Measurements from ENCODE around the gene MARCKSL1.
"Not testable (repeated sequence)": the region's sequence is repeated elsewhere in the genome, so short reads cannot be mapped to it uniquely, and the experiment has no call there.

Gene MARCKSL1

DNA sequence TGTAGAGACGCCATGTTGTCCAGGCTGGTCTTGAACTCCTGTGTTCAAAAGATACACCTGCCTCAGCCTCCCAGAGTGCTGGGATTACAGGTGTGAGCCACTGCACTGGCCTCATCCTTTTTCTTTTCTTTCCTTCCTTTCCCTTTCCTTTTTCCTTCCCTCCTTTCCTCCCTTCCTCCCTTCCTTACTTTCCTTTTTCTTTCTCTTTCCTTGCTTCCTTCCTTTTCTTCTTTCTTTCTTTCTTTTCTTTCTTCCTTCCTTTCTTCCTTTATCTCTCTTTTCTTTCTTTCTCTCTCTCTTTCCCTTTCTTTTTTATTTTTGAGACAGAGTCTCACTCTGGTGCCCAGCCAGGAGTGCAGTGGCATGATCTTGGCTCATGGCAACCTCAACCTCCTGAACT, 20.4 kb upstream of the MARCKSL1 start:
- no peak overlapping the region for H3K4me3 ChIP-seq (replicated peaks; ENCODE audit: low read depth, low read length)
- no peaks in the 10 kb centered on the region for H3K27me3 ChIP-seq (replicated peaks; ENCODE audit: control insufficient read depth, insufficient read depth, low read length)
- TF ChIP-seq, protein P1, sequence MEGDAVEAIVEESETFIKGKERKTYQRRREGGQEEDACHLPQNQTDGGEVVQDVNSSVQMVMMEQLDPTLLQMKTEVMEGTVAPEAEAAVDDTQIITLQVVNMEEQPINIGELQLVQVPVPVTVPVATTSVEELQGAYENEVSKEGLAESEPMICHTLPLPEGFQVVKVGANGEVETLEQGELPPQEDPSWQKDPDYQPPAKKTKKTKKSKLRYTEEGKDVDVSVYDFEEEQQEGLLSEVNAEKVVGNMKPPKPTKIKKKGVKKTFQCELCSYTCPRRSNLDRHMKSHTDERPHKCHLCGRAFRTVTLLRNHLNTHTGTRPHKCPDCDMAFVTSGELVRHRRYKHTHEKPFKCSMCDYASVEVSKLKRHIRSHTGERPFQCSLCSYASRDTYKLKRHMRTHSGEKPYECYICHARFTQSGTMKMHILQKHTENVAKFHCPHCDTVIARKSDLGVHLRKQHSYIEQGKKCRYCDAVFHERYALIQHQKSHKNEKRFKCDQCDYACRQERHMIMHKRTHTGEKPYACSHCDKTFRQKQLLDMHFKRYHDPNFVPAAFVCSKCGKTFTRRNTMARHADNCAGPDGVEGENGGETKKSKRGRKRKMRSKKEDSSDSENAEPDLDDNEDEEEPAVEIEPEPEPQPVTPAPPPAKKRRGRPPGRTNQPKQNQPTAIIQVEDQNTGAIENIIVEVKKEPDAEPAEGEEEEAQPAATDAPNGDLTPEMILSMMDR (IDR thresholded peaks at IDR 0.05; ENCODE audit: insufficient read depth, low read length, poor library complexity, severe bottlenecking): no peak
- no peaks in the 10 kb centered on the region; the same call in 1 of the 2 replicates for H3K36me3 ChIP-seq (ENCODE audit: control insufficient read depth, insufficient read depth, low read length)
- no peak for DNase-seq (ENCODE audit: extremely low read depth, insufficient read length)

DNA sequence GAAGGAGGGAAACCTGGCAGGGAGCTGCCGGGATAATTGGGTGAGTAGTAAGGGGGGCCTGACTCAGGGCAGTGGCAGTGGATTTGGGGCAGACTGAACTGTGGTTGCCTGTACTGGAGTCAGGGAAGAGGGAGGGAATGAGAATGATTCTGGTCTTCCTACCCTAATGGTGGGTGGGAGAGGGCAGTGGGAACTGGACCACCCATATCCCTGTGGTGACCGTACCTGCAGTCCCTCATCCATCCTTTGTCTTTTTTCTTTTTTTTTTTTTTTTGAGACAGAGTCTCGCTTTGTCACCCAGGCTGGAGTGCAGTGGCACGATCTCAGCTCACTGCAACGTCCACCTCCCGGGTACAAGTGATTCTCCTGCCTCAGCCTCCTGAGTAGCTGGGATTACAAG, 19.7 kb upstream of the MARCKSL1 start:
- DNase-seq (ENCODE audit: extremely low read depth, insufficient read length); H3K4me3 ChIP-seq (replicated peaks; ENCODE audit: low read depth, low read length); H3K36me3 ChIP-seq (ENCODE audit: control insufficient read depth, insufficient read depth, low read length); H3K27me3 ChIP-seq (replicated peaks; ENCODE audit: control insufficient read depth, insufficient read depth, low read length): not testable (repeated sequence)

DNA sequence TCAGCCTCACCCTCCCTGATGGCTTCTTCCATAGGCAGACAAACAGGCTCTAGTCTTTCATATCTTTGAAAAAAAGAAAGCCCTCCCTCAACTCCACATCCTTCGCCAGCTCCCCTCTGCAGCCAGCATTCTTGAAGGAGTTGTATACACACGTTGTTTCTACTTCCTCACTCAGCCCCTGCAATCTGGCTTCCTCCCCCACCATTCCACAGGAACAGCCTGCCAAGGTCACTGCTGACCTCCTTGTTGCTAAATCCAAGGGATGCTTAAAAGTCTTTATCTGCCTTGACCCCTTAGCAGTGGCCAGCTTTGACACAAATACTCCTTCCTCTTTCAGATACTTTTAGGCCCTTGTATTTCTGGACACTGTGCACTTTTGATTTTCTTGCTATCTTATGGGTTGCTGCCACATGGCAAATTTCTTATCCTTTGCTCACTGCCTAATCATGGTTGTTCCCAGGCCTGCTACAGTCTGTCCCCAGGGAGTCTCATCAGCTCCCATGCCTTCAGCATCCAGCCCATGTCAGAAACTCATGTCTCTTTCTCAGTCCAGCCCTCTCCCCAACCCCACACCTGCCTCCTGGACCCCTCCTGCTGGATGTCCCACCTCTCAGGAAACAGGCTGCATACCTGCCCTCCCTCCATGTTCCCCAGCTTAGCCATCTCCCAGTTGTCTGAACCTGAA, 18.0 kb upstream of the MARCKSL1 start:
- Histone ChIP-seq H3K36me3 (ENCODE audit: control insufficient read depth, insufficient read depth, low read length) (no peaks in the 10 kb centered on the region; the same call in 1 of the 2 replicates), H3K4me3 (replicated peaks; ENCODE audit: low read depth, low read length) (no peak overlapping the region), H3K27me3 (replicated peaks; ENCODE audit: control insufficient read depth, insufficient read depth, low read length) (no peaks in the 10 kb centered on the region)
- no peak for DNase-seq (ENCODE audit: extremely low read depth, insufficient read length)
- TF ChIP-seq, protein P1 (IDR thresholded peaks at IDR 0.05; ENCODE audit: insufficient read depth, low read length, poor library complexity, severe bottlenecking): no peak

DNA sequence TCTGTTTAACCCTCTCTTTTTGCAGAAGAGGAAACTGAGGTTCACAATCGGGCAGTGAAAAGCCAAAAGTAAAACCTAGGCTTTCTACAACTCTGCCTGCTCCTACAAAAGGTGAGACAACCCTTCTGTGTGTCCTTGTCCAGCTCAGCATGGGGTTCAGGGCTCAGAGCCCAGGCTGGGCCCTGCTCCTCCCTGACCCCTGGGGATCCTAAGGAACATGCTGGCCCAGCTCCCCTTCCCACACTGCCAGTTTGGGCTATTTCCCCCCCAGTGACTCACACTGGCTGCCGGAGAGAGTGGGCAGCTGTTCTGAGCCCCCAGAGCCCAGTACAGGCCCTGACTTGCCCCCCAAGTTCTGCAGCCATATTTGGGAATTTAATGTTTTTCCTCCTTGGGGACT, 17.4 kb upstream of the MARCKSL1 start:
- no peak overlapping the region for H3K4me3 ChIP-seq (replicated peaks; ENCODE audit: low read depth, low read length)
- TF ChIP-seq, protein P1 (IDR thresholded peaks at IDR 0.05; ENCODE audit: insufficient read depth, low read length, poor library complexity, severe bottlenecking): no peak
- no peaks in the 10 kb centered on the region for H3K27me3 ChIP-seq (replicated peaks; ENCODE audit: control insufficient read depth, insufficient read depth, low read length)
- no peak for DNase-seq (ENCODE audit: extremely low read depth, insufficient read length)
- no peaks in the 10 kb centered on the region; the same call in 1 of the 2 replicates for H3K36me3 ChIP-seq (ENCODE audit: control insufficient read depth, insufficient read depth, low read length)

DNA sequence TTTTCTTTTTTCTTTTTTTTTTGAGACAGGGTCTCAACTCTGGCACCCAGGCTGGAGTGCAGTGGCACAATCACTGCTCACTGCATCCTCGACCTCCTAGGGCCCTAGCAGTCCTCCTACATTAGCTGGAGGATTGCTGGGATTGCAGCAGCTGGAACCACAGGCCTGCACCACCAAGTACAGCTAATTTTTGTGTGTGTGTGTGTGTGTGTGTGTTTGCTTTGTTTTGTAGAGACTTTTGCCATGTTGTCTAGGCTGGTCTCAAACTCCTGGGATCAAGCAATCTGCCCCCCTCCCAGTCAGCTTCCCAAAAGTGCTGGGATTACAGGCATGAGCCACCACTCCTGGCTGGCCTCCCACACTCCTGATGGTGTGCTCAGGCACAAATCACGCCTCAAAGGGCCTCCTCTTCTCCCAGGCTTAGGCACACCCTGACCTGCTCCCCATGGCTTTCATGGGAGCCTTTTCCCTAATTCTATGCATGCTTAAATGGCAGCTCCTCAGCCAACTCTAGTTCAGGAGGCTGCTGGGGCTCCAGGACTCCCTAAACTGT, 16.9 kb upstream of the MARCKSL1 start:
- TF ChIP-seq, protein P1 (IDR thresholded peaks at IDR 0.05; ENCODE audit: insufficient read depth, low read length, poor library complexity, severe bottlenecking): no peak
- DNase-seq (ENCODE audit: extremely low read depth, insufficient read length): no peak
- Histone ChIP-seq H3K27me3 (replicated peaks; ENCODE audit: control insufficient read depth, insufficient read depth, low read length) (no peaks in the 10 kb centered on the region), H3K4me3 (replicated peaks; ENCODE audit: low read depth, low read length) (no peak overlapping the region), H3K36me3 (ENCODE audit: control insufficient read depth, insufficient read depth, low read length) (no peaks in the 10 kb centered on the region; the same call in 1 of the 2 replicates)

DNA sequence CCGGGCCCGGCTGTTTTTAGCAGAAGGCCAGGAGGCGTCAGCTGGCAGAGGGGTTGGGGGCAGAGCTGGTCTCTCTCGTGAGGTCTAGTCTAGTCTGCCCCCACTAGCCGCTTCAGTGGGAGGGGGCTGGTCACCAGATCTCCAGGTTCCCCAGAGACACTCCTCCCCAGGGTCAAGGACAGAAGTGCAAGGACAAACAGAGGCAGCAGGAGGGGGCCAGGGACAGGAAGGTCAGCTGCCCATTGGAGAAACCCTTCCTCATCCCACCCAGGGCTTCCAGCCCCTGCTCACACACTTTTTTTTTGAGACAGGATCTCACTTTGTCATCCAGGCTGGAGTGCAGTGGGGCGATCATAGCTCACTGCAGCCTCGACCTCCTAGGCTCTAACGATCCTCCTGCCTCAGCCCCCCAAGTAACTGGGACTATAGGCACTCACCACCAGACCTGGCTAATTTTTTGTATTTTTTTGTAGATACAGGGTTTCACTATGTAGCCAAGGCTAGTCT, 16.3 kb upstream of the MARCKSL1 start:
- no peak for DNase-seq (ENCODE audit: extremely low read depth, insufficient read length)
- TF ChIP-seq, protein P1 (IDR thresholded peaks at IDR 0.05; ENCODE audit: insufficient read depth, low read length, poor library complexity, severe bottlenecking): no peak
- Histone ChIP-seq H3K36me3 (ENCODE audit: control insufficient read depth, insufficient read depth, low read length) (no peaks in the 10 kb centered on the region; the same call in 1 of the 2 replicates), H3K27me3 (replicated peaks; ENCODE audit: control insufficient read depth, insufficient read depth, low read length) (no peaks in the 10 kb centered on the region), H3K4me3 (replicated peaks; ENCODE audit: low read depth, low read length) (peak overlapping the region; percentile 74)
